T-helper 1 cell treated with Interleukin-12 subunit alpha and Interleukin-12 subunit beta and Interleukin-4 antibody, amounts not matched to agents 30 ng/mL and 1 ng/mL, for 36 hours (primary cell): Measurements from ENCODE around the gene AFAP1L2. TPM values are rescaled to one million over a fixed set of nuclear protein-coding genes. Genes with fewer than 3 reads are reported as not detected.

Source experiments
- intact Hi-C: fragments of 100-400 bp; cut with micrococcal nuclease; formaldehyde crosslinking; loops from one replicate; pipeline ENCODE4 v1.15.1; 2024
- total RNA-seq: library from RNA; stranded (reverse); gene quantifications from 2 replicates; pipeline ENCODE4 v1.2.3, GENCODE V29; 2022

AFAP1L2 gene
- total RNA-seq, 1 donor from 2014 or later, result 3.4 TPM

DNA sequence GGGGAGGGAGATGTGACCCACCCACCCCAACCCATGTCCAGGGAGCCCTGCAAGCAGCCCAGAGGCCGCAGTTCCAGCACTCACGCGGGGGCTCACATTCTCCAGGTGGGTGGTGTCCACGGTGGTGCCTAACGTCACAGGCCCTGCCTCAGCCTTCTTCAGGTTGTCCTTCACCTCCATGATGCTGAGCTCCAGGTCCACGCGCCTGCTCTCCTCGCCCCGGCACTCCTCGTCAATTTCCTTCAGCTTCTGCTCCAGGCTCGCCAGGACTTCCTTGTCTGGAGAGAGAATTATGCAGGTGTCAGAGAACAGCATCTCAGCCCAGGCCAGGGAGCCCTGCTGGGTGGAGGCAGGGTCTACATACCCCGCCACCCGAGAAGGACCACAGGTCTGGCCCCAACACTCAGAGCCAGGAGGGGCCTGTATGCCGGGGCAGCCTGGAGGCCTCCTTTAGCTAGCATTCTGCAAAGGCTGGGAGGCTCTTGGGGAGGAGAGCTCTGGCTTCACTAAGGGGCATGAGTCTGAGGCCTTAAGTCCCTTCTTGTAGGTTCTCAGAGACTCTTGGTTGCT lies 107.1 kb downstream of the AFAP1L2 start:
- intact Hi-C loops, result no loop called here

DNA sequence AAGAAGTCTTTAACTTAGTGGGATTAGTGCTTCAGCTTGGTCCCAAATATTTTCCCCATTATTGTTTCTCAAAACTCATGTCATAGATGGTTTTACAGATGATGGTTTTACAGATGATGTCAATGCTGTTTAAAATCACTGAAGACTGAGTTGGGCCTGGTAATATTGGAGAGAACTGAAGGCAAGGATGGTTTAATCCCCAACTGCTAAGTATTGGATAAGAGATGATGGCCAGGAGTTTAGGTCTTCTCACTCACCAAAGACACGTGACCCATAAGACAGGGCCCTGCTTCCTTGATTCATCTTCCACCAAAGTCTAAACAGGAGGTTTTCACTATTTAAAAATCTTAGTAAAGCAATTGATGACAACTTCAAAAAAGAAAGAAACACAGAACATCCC lies 108.9 kb downstream of the AFAP1L2 start:
- intact Hi-C loops, result no loop called here

DNA sequence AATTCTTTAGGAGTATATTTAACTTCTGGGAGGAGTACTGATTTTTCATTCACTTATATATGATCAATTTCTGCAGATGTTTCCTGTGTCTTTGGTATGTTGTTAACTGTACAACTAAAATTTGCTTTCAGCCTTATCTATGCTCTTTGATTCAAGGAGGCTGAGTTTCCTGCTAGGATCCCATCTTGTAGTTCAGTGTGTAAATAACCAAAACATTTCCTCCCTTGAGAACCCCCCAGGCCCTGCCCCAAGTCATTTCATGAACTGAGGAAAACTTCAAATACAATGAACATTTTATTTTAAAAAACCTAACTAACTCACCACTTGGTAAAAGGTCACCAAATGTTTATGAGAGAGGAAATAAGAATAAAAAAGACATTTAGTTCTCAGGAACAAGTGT lies 109.8 kb downstream of the AFAP1L2 start:
- intact Hi-C loops, result no loop called here

DNA sequence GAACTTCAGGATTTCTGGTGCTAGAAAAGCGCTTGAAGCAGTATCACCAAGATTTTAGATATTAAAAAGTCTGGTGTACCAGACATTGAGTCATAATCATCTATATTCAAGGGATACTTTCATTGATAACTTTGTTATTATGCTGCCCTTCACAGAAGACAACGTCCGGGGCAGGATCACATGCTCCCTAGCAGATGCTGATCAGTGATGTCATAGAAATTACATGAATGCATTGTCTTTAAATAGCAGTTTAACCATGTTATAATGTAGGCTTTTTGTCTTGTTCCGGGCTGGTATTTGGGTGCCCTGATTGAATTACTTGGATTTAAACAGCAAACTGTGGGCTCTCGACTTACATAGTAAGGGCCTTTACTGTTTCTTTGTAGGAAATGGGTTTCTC lies 111.2 kb downstream of the AFAP1L2 start:
- intact Hi-C loops, result no loop called here

DNA sequence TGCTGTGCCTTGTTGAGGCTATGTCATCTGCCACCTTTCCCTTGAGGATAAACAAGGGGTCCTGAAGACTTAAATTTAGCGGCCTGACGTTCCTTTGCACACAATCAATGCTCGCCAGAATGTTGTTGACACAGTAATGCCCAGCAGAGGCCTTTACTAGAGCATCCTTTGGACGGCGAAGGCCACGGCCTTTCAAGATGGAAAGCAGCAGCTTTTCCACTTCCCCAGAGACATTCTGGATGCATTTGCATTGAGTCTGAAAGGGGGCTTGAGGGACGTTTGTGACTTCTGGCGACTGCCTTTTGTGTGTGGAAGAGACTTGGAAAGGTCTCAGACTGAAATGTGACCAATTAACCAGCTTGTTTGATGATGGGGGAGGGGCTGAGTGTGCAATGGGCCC lies 112.8 kb downstream of the AFAP1L2 start:
- intact Hi-C loops, result no loop called here

DNA sequence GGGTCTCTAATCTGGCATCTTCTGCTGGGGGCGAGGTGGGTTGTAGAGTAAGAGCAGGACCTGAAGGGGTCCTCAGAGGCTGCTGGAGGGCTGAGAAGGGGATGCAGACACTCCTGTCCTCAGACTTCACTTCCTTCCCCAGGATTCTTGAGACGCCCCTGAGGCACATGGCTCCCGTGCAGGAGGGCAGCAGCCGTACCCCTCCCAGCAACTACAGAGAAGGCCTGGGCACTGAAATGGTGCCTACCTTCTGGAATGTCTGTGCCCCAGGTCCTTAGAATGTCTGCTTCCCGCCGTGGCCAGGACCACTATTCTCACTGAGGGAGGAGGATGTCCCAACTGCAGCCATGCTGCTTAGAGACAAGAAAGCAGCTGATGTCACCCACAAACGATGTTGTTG lies 113.2 kb downstream of the AFAP1L2 start:
- intact Hi-C loops, result no loop called here

DNA sequence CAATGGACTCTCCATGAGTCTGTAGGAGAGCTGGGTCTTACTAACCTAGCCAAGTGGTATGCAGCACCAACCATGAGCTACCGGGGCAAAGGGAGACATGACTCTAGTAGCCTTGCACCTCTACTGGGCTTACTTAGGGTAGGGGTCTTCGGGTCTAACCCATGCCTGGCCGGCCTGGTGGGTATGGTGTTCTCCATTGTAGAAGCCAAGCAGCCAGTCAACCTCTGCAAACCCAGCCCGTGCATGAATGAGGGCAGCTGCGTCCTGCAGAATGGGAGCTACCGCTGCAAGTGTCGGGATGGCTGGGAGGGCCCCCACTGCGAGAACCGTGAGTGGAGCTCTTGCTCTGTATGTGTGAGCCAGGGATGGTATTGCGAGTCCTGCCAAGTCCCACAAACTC lies 114.3 kb downstream of the AFAP1L2 start:
- intact Hi-C loops, result no loop called here

DNA sequence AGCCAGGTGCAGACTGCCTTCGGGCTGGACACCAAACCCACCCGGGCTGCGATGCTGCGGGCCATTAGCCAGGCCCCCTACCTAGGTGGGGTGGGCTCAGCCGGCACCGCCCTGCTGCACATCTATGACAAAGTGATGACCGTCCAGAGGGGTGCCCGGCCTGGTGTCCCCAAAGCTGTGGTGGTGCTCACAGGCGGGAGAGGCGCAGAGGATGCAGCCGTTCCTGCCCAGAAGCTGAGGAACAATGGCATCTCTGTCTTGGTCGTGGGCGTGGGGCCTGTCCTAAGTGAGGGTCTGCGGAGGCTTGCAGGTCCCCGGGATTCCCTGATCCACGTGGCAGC lies 115.2 kb downstream of the AFAP1L2 start:
- intact Hi-C loops, result no loop called here

DNA sequence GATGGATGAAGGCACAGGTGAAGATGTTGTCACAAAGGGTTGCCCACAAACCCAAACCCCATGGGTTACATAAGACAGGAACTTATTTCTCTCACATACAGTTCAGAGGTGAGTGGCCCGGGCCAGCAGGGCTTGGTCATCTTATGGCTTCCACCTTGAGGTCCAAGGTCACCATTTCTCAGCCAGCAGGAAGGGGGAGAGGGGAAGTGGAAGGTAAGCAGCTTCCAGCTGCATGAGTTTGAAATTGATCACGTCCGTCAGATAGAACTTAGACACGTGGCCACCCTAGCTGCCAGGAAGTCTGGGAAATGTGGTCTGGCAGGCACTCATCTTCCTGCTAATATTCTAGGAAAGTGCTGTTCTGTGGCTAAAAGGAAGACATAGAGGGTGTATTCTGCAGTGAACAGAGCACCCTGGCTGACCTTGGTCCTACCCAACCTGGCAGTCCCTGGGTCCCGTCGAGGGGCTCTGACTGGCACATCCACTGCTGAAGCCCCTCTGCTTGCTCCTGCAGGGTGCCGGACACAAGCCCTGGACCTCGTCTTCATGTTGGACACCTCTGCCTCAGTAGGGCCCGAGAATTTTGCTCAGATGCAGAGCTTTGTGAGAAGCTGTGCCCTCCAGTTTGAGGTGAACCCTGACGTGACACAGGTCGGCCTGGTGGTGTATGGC lies 115.7 kb downstream of the AFAP1L2 start:
- intact Hi-C loops, result no loop called here

DNA sequence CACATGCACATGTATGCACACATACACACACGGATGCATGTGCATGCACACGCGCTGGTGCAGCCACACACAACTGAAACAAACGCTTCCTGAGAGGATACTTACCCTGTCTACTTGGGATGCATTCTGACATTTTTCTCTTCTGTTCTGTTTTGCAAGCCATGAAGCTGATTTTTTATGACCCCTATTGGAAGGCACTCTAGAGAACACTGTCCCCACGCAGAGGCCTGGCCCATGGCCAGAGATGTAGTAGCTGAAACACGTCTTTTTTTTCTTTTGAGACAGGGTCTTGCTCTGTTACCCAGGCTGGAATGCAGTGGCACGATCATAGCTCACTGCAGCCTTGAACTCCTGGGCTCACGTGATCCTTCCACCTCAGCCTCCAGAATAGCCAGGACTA lies 117.4 kb downstream of the AFAP1L2 start:
- intact Hi-C loops, result no loop called here

DNA sequence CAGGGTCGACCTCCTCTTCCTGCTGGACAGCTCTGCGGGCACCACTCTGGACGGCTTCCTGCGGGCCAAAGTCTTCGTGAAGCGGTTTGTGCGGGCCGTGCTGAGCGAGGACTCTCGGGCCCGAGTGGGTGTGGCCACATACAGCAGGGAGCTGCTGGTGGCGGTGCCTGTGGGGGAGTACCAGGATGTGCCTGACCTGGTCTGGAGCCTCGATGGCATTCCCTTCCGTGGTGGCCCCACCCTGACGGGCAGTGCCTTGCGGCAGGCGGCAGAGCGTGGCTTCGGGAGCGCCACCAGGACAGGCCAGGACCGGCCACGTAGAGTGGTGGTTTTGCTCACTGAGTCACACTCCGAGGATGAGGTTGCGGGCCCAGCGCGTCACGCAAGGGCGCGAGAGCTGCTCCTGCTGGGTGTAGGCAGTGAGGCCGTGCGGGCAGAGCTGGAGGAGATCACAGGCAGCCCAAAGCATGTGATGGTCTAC lies 118.3 kb downstream of the AFAP1L2 start:
- intact Hi-C loops, result no loop called here

DNA sequence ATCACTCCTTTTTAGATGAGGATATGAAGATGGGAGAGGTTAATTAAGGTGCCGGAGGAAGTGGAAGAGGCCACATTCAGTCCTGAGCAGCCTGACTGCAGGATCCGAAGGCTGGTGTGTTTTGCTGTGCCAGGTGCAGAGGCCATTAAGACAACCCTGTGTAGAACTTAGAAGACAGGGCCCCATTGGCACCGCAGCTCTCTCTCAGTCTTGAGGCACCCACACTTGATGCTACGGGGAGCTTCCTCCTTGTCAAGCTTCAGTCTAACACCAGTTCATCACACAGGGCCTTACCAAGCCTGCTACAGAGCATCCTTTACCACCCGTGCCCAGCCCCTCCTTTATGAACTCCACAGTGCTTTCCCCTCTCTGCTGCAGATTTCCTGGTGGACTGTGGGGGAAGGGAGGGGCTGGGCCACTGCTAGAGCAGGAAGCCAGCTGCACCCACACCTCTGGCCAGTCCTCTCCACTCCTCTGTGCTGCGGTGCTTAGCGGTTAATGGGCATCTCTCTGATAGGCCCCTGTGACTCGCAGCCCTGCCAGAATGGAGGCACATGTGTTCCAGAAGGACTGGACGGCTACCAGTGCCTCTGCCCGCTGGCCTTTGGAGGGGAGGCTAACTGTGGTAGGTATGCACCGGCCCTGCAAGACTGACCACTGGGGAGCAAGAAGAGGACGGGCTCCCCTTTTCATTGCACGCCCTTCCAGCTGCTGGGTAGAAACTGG lies 119.8 kb downstream of the AFAP1L2 start:
- intact Hi-C loops, result loop anchor here (5.0 kb wide), 1 partner anchor 1178 kb away; no protein-coding TSS in a partner anchor

DNA sequence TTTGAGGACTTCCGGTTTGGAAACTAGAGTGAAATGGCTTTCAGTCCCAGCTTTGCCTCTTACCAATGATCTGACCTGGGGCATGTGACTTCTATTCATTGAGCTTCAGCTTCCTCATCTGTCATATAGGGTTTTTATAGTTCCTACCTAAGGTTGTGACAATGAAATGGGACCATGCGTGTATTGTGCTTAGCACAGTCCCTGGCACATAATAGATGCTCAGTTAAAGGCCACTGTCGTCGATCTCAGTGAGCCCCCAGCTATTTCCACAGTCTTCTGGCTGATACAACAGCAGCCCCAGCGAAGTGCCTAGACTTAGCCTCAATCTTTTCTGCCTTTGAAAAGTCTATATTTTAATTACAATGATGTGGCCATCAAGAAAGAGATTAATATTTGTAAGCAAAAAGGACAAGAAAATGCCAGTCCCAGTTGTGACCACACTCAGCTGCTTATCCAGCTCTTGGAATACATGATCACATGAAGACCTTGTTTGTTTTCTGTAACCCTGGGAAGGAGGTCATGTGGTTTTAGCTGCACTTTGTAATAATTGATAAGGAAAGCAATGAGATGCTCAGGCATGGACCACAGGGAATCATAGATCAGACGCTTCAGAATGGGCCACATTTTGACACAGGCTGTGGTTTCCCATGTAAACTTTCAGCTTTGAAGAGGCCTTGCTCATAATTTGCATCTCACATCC lies 120.6 kb downstream of the AFAP1L2 start:
- intact Hi-C loops, result loop anchor here (5.0 kb wide), 1 partner anchor 1179 kb away; no protein-coding TSS in a partner anchor

DNA sequence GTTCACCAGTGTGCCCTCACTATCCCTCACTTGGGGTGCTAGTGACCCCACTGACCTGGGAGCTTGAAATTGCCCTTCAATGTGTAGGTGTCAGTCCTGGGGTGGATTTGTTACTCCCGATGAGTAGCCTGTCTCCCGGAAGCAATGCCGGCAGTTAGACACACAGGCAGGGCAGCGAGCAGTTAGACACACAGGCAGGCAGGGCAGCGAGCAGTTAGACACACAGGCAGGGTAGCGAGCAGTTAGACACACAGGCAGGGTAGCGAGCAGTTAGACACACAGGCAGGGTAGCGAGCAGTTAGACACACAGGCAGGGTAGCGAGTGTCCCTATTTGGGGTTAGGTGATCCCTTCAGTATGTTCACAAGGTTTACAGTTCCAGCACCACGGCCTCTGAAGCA lies 121.2 kb downstream of the AFAP1L2 start:
- intact Hi-C loops, result loop anchor here (5.0 kb wide), 1 partner anchor 1179 kb away; no protein-coding TSS in a partner anchor

DNA sequence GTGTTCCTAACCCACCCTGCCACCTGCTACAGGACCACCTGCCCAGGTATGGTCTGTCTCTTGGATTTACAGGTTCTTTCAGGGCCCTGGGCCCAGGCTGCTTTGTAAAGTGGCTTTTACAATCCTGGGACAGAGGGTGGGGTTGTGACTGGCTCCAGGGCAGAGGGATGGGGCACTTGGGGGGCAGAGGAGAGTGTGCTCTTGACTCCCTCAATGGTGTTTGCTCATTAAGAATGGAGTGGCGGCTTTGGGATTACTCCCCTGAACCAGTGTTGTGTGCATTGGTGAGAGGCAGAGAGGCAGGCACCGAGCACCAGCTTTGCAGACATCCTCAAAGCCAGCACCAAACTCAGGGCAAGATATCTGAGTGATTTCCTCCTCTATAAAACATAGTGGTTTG lies 121.8 kb downstream of the AFAP1L2 start:
- intact Hi-C loops, result loop anchor here (5.0 kb wide), 1 partner anchor 1180 kb away; no protein-coding TSS in a partner anchor

DNA sequence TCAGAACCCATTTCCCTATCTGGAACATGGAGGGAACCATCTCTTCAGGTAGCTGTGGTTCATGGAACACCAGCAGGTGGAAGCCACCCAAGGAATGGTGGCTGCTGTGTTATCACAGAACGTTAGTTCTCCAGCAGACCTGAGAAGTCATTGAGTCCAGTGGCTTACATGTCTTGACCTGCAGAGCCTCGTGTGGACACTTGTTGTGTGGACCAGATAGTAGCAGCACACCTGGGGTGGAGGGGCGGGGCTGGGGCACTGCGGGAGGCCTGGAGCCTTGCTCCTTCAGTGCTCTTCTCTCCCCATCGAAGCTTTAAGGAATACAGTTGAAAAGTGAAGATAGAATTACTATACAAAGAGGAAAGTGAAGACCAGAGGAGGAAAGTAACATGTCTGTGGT lies 122.8 kb downstream of the AFAP1L2 start:
- intact Hi-C loops, result loop anchor here (5.0 kb wide), 1 partner anchor 1181 kb away; no protein-coding TSS in a partner anchor

DNA sequence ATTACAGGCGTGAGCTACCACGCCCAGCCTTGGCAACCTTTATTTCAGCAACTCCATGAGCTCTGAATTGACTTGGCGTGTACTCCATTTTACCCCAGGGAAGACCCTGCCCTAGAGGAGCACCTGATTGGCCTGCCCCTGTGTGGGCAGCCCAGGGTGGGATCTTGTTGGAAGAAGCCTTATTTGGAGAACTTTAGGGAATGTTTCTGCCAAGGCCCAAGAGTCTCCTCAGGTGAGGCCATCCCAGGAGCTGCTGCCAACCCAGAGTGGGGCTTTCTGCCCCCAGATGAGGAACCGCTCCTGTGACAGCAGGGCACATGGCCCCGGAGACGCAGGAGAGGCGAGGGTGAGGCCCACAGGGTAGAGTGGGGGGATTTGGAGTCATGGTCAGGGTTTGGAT lies 123.3 kb downstream of the AFAP1L2 start:
- intact Hi-C loops, result loop anchor here (5.0 kb wide), 1 partner anchor 1181 kb away; no protein-coding TSS in a partner anchor

DNA sequence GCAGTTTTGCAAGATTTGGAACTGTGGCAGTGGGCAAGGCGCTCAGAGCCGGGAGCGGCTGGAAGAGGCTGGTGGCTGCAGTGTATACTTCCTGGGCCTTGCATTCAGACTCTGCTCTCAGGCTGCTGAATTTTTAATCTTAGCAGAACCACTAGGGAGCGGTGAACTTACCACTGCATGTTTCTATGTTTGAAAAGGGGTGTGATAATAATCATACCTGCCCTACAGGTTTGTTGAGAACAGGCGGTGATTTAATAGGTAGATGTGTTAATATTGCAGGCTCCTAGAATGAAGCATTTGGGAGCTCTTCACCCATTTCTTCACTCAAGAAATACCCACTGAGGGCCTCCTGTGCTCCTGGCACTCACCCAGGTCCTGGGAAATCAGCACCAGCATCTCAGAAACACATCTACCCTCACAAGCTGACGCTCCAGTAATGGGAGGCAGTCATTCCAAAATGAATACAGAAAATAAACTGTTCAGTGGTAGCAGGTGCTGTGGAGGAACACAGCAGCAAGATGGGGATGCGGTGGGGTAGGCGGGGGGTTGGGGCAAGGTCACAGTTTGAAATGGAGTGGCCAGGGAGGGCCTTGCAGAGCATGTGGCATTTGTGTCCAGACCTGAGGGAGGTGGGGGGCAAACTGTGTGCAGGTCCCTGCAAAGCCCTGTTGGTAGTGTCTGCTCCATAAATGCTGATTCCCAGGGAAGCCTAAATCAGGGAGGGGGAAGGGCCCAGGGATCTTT lies 124.2 kb downstream of the AFAP1L2 start:
- intact Hi-C loops, result loop anchor here (5.0 kb wide), 1 partner anchor 1182 kb away; no protein-coding TSS in a partner anchor

DNA sequence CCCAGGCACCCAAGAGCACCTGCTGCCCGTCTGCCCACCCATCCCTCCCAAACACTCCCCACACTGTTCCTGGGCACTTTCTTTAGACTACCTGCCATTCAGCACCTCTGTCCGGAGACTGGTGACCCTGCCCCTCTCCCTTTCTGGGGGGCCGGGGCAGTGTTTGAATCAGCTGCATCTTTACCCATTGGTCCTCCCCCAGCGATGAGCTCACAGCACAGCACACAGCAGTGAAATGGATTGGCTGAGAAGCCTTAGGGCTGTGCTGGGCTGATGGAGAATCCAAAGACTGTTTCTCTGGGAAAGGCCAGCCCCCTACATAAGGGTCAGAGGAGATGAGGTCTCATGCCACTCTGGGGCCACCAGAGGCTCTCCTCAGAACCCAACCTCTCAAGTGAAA lies 125.0 kb downstream of the AFAP1L2 start:
- intact Hi-C loops, result no loop called here

DNA sequence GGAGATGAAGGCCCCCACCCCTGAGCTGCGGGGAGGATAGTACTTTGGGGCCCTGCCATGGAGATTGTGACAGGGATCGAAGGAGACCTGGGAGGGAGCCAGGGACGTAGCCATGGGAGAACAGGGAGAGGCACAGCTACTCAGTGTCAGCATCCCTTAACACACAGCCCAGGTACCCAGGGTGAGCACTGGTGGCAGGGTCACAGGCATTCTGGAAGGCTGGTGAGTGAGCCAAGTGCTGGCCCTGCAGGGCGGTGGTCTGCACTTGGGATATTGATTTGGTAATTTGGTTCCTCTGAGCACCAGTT lies 125.5 kb downstream of the AFAP1L2 start:
- intact Hi-C loops, result no loop called here
